ENCODE data around the gene CAPN10. TPM values are rescaled to one million over a fixed set of nuclear protein-coding genes. Genes with fewer than 3 reads are reported as not detected.
A peak's percentile ranks its signal among the peaks of the same experiment; 100 is the strongest.

The CAPN10 gene
- total RNA-seq, 1 donor from 2014 or later: 20.4 TPM

- DNase-seq (ENCODE audit: low read depth in 2 of 2): peak; percentile 22 to 52
Observed at GRCh38 chr2:240622531-240623235, 36.1 kb downstream of the CAPN10 start.

GRCh38 chr2:240623531-240624010, 37.0 kb downstream of the CAPN10 start:
- DNase-seq (ENCODE audit: low read depth in 2 of 2): no peak

- no peak for DNase-seq (ENCODE audit: low read depth in 2 of 2)
Observed at GRCh38 chr2:240624011-240624949, 37.7 kb downstream of the CAPN10 start.

GRCh38 chr2:240624950-240625621, 38.6 kb downstream of the CAPN10 start, which contains the start of gene GPR35:
GPR35 (plus strand) TSS chr2:240625480; CDS start chr2:240629953, 4,473 bp downstream.
- no peak for DNase-seq (ENCODE audit: low read depth in 2 of 2)

GRCh38 chr2:240626531-240627300, 40.2 kb downstream of the CAPN10 start:
- DNase-seq (ENCODE audit: low read depth in 2 of 2): no peak

DNA sequence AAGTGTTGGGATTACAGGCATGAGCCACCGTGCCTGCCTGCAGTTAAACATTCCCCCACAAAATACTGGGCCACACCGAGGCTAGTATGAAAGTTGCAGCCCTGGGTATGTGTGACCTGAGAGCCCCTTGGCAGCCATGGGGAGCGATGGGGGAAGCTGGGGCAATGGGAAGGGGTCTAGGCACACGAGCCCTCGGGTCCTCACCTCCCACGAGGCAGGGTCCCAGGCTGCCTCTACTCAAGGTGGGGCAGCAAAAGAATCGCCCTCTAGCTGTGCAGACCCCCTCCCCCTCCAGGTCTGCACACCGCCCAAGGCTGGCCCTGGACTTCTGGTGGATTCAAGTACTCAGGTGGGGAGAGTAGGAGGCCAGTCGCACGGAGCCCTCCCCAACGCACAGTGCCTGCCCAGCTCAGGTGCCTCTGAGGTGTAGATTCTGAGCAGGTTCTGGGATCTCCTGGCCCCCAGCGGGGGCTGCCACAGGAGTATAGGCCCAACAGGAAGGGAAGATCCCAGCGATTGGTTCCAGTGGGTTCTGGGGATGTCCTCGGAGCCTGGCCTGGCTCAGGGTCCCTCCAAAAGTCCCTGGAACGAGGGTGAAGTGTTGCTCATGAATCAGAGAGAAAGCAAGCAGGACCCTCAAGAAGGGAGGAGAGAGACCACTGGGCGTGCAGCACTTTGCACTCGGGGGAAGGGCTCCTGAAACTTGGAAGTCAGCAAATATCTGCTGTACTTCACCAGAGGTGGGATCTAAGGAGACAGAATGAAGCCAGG, 41.4 kb downstream of the CAPN10 start:
- no peak for DNase-seq (ENCODE audit: low read depth in 2 of 2)

DNA sequence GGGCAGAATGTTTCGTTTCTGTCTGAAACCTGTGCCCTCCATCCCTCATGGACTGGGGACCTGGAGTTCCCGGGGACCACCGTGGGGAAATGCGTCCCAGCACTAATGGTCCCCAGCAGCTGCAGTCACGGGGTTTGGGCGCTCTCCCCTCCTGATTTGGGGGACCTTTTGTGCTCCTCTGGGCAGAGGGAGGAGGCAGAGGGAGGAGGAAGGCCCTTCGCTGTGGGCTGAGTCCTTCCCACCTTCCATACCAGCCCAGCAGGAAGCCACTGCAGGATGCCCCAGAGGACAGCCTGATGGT, 41.9 kb downstream of the CAPN10 start:
- DNase-seq (ENCODE audit: low read depth in 2 of 2): no peak

GRCh38 chr2:240628808-240629618, 42.5 kb downstream of the CAPN10 start:
- DNase-seq (ENCODE audit: low read depth in 2 of 2): no peak

DNA sequence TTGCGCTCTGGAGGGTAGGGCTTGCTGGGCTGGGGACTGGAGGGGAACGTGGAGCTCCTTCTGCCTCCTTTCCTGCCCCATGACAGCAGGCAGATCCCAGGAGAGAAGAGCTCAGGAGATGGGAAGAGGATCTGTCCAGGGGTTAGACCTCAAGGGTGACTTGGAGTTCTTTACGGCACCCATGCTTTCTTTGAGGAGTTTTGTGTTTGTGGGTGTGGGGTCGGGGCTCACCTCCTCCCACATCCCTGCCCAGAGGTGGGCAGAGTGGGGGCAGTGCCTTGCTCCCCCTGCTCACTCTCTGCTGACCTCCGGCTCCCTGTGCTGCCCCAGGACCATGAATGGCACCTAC, 43.1 kb downstream of the CAPN10 start:
- DNase-seq (ENCODE audit: low read depth in 2 of 2): no peak

GRCh38 chr2:240629968-240630770, 43.6 kb downstream of the CAPN10 start:
- DNase-seq (ENCODE audit: low read depth in 2 of 2): no peak

DNA sequence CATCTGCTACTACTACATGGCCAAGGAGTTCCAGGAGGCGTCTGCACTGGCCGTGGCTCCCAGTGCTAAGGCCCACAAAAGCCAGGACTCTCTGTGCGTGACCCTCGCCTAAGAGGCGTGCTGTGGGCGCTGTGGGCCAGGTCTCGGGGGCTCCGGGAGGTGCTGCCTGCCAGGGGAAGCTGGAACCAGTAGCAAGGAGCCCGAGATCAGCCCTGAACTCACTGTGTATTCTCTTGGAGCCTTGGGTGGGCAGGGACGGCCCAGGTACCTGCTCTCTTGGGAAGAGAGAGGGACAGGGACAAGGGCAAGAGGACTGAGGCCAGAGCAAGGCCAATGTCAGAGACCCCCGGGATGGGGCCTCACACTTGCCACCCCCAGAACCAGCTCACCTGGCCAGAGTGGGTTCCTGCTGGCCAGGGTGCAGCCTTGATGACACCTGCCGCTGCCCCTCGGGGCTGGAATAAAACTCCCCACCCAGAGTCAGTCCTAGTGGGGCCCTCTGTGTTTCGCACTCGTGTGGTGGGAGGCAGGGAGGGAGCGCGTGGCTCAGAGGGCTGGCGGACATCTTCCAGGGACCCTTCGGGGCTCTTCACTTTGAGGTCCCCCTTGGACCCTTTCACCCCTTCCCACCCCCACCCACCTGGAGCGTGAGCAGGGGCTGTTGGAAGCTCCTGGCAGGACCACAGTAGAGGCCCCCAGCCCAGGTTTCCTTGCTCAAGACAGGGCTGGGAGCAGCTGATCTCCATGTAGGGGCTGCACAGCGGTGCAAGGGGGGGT, 44.4 kb downstream of the CAPN10 start:
- no peak for DNase-seq (ENCODE audit: low read depth in 2 of 2)

DNA sequence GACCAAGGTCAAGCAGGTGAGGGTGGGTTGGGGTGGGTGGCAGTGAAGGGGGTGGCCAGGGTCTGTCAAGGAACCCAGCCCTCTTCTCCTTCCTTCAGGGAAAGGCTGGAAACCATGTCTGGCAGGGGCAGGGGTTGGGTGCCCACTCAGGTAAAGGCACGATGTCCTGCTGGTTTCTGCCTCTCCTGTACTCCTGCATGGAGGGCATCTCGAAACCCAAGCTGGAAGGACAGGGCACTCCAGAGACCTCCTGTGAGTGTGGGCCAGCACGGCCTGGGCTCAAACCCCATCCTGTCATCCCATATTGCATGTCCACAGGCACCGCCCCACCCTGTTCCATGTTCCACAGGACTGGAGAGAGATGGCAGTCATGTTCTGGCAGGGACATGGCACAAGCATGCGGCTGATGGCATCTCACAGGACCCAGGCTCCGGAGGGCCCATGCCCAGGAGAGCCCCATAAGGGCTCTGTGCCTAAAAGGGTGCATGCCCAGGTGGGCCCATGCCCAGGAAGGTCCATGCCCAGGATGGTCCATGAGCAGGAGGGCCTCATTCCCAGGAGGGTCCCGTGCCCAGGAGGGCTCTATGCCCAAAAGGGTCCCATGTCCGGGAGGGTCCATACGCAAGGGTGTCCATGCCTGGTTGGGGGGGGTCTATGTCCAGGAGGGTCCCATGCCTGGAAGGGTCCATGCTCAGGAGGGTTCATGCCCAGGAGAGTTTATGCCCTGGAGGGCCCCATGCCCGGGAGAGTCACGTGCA, 45.2 kb downstream of the CAPN10 start:
- DNase-seq (ENCODE audit: low read depth in 2 of 2): no peak

DNA sequence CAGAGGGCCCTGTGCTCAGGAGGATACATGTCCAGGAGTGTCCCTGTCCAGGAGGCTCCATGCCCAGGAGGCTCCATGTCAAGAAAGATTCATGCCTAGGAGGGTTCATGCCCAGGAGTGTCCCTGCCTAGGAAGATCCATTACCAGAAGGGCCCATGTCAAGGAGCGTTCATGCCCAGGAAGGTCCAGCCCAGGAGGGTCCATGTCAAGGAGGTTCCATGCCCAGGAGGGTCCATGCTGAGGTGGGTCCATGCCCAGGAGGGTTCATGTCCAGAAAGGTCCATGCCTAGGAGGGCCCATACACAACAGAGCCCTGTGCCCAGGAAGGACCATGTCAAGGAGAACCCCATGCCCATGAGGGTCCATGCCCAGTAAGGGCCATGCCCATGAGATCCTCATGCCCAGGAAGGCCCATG, 45.8 kb downstream of the CAPN10 start:
- DNase-seq (ENCODE audit: low read depth in 2 of 2): no peak

GRCh38 chr2:240635121-240635997, 48.8 kb downstream of the CAPN10 start:
- no peak for DNase-seq (ENCODE audit: low read depth in 2 of 2)

DNA sequence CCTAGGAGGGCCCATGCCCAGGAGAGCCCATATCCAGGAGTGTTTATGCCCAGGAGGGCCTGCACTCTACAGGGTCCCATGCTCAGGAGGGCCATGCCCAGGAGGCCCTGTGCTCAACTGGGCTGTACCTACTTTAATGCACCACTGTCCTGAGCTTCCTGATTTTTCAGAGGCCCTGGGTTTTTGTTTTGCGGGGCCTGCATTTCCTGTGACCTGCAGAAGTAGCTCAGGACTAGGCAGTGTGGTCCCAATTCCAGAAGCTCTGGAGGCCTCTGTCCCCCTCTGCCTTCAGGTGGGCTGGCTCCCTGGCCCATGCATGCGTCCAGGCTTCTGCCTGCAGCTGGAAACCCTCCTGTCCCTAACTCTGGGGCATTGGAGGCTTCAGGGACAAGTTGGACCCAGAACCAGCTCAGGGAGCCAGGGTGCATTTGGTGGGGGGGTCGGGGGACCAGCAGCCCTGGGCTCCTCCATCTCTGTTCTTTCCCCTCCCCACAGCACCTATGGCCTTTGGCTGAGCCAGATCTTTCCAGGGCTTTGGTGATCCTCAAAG, 49.5 kb downstream of the CAPN10 start:
- DNase-seq (ENCODE audit: low read depth in 2 of 2): no peak

GRCh38 chr2:240636563-240637115, 50.1 kb downstream of the CAPN10 start:
- no peak for DNase-seq (ENCODE audit: low read depth in 2 of 2)

All from dermis microvascular lymphatic vessel endothelial cell (primary cell).